Activated CD4-positive, alpha-beta memory T cell treated with anti-CD3 and anti-CD28 coated beads, Interleukin-2, amount 10 ng/mL, durations not matched to agents 7 days and 5 days (primary cell): Measurements from ENCODE around the gene RANGRF. TPM values are rescaled to one million over a fixed set of nuclear protein-coding genes. Genes with fewer than 3 reads are reported as not detected.

ENCODE experiments used
- total RNA-seq, 2 experiments: library from RNA; stranded (reverse); gene quantifications; one replicate each; pipeline ENCODE4 v1.2.3, GENCODE V29; 2021

RANGRF gene
- total RNA-seq, 2 experiments from 2014 or later, result 45.4 to 49.4 TPM

Other genes starting within 250 kb of the RANGRF start
- gene ALOX15B, start 249.6 kb upstream of the RANGRF start, total RNA-seq, result not detected
- under 1 TPM; 0.20 to 0.38 TPM for gene ALOX12B, start 201.0 kb upstream of the RANGRF start, total RNA-seq
- gene ALOXE3, start 170.2 kb upstream of the RANGRF start, total RNA-seq, result not detected
- 1 to 10 TPM; 1.4 to 1.5 TPM for gene HES7, start 164.6 kb upstream of the RANGRF start, total RNA-seq
- 10 to 100 TPM; 53.5 to 56.6 TPM for gene PER1, start 136.3 kb upstream of the RANGRF start, total RNA-seq
- gene VAMP2, start 125.7 kb upstream of the RANGRF start, total RNA-seq, result 10 to 100 TPM; 75.2 to 79.1 TPM
- gene TMEM107, start 112.3 kb upstream of the RANGRF start, total RNA-seq, result 10 to 100 TPM; 49.7 to 53.9 TPM
- 10 to 100 TPM; 16.3 to 17.0 TPM for gene BORCS6, start 98.5 kb upstream of the RANGRF start, total RNA-seq
- 100 to 1,000 TPM; 160 to 167 TPM for gene AURKB, start 78.1 kb upstream of the RANGRF start, total RNA-seq
- 100 to 1,000 TPM; 116 to 120 TPM for gene CTC1, start 40.6 kb upstream of the RANGRF start, total RNA-seq
- 10 to 100 TPM; 43.6 to 45.9 TPM for gene PFAS, start 39.4 kb upstream of the RANGRF start, total RNA-seq
- gene SLC25A35, start 6.7 kb downstream of the RANGRF start, total RNA-seq, result 10 to 100 TPM; 11.8 to 12.0 TPM
- not detected for gene ARHGEF15, start 21.6 kb downstream of the RANGRF start, total RNA-seq
- not detected for gene ODF4, start 51.2 kb downstream of the RANGRF start, total RNA-seq
- gene RPL26, start 94.5 kb downstream of the RANGRF start, total RNA-seq, result 1,000 to 10,000 TPM; 1,912 to 1,913 TPM
- under 1 TPM in 1 of 2 experiments, not detected in 1; 0.18 TPM for gene RNF222, start 109.2 kb downstream of the RANGRF start, total RNA-seq
- 10 to 100 TPM; 63.5 to 64.0 TPM for gene NDEL1, start 147.2 kb downstream of the RANGRF start, total RNA-seq